HEK293 (cell line): ENCODE results near the gene FHIT.

ENCODE experiments used
- CTCF ChIA-PET: fragments of 350-600 bp; formaldehyde crosslinking; extraction: SDS; loops from one replicate; lab custom pipeline; 2021; ENCODE audit warnings: antibody characterized with exemption; lab: Yijun Ruan, JAX
- POLR2A ChIA-PET: fragments of 300-600 bp; formaldehyde crosslinking; extraction: SDS; loops from one replicate; lab custom pipeline; 2020; ENCODE audit warnings: antibody characterized with exemption, inconsistent platforms; lab: Yijun Ruan, JAX
- H3K27ac ChIP-seq: fragments of 200-500 bp; sonication (Bioruptor generic); 2 replicates; pipeline ENCODE4 v1.5.1; 2014; ENCODE audit warnings: low read depth, low read length, control low read depth, inconsistent platforms; ENCODE audit errors: extremely low read depth
- H3K36me3 ChIP-seq, 2 experiments: fragments of 200-500 bp in 1 of 2; sonication (Bioruptor generic) in 1 of 2; 1 replicate in 1 of 2; 2 replicates in 1 of 2; pipeline ENCODE4 v1.5.1; 2014 to 2017; ENCODE audit warnings: inconsistent platforms in 2 of 2, low read length in 2 of 2; ENCODE audit not compliant: control insufficient read depth in 2 of 2, insufficient read depth in 1 of 2
- H3K4me1 ChIP-seq: fragments of 200-500 bp; sonication (Bioruptor generic); 2 replicates; pipeline ENCODE4 v1.5.1; 2014; ENCODE audit warnings: mild to moderate bottlenecking, low read length, inconsistent platforms; ENCODE audit not compliant: control insufficient read depth, insufficient read depth
- H3K4me3 ChIP-seq: 2 replicates; pipeline ENCODE4 v1.5.1; 2011; ENCODE audit warnings: low read depth, mild to moderate bottlenecking, control low read depth, low read length, moderate library complexity
- H3K9me3 ChIP-seq: fragments of 200-500 bp; sonication (Bioruptor generic); 2 replicates; pipeline ENCODE4 v1.5.1; 2014; ENCODE audit warnings: low read depth, low read length, inconsistent platforms; ENCODE audit not compliant: control insufficient read depth, insufficient read depth
- GLI2 ChIP-seq: fragments of 450-650 bp; formaldehyde crosslinking; IDR thresholded peaks from 2 replicates; pipeline ENCODE4; 2017; ENCODE audit warnings: missing biosample characterization, missing genetic modification characterization, low read depth, borderline replicate concordance
- GLIS2 ChIP-seq: fragments of 450-650 bp; formaldehyde crosslinking; IDR thresholded peaks from 2 replicates; pipeline ENCODE4 v1.5.1; 2016; ENCODE audit warnings: missing biosample characterization, missing genetic modification characterization
- KLF16 ChIP-seq: fragments of 450-650 bp; formaldehyde crosslinking; IDR thresholded peaks from 2 replicates; pipeline ENCODE4 v1.5.1; 2017; ENCODE audit warnings: missing biosample characterization, missing genetic modification characterization
- ZBTB48 ChIP-seq: fragments of 450-650 bp; formaldehyde crosslinking; IDR thresholded peaks from 2 replicates; pipeline ENCODE4 v1.5.1; 2016; ENCODE audit warnings: missing biosample characterization, missing genetic modification characterization
- ZNF175 ChIP-seq: fragments of 450-650 bp; formaldehyde crosslinking; IDR thresholded peaks from 2 replicates; pipeline ENCODE4 v1.5.1; 2016; ENCODE audit warnings: missing biosample characterization, missing genetic modification characterization
- ZNF23 ChIP-seq: fragments of 450-650 bp; formaldehyde crosslinking; IDR thresholded peaks from 2 replicates; pipeline ENCODE4 v1.5.1; 2016; ENCODE audit warnings: missing biosample characterization, missing genetic modification characterization, borderline replicate concordance
- ZNF292 ChIP-seq: fragments of 450-650 bp; formaldehyde crosslinking; IDR thresholded peaks from 2 replicates; pipeline ENCODE4 v1.5.1; 2016; ENCODE audit warnings: low read depth, missing biosample characterization, missing genetic modification characterization, borderline replicate concordance
- ZNF37A ChIP-seq: fragments of 450-650 bp; IDR thresholded peaks from 2 replicates; pipeline ENCODE4 v1.5.1; 2018; ENCODE audit warnings: missing biosample characterization, missing genetic modification characterization
- ZNF555 ChIP-seq: fragments of 450-650 bp; formaldehyde crosslinking; conservative IDR thresholded peaks from 2 replicates; pipeline ENCODE4 v1.5.1; 2017; ENCODE audit warnings: missing biosample characterization, mild to moderate bottlenecking, missing genetic modification characterization, inconsistent platforms
- ZNF623 ChIP-seq: fragments of 450-650 bp; formaldehyde crosslinking; IDR thresholded peaks from 2 replicates; pipeline ENCODE4 v1.5.1; 2016; ENCODE audit warnings: missing biosample characterization, missing genetic modification characterization
- ZNF843 ChIP-seq: fragments of 450-650 bp; formaldehyde crosslinking; IDR thresholded peaks from 2 replicates; pipeline ENCODE4 v1.5.1; 2016; ENCODE audit warnings: missing biosample characterization, missing genetic modification characterization
- ZSCAN23 ChIP-seq: fragments of 450-650 bp; formaldehyde crosslinking; IDR thresholded peaks from 2 replicates; pipeline ENCODE4 v1.5.1; 2016; ENCODE audit warnings: missing biosample characterization, missing genetic modification characterization
- TF ChIP-seq, protein P1 (sequence below): fragments of 450-650 bp; formaldehyde crosslinking; IDR thresholded peaks from 2 replicates; pipeline ENCODE4 v1.5.1; 2016; ENCODE audit warnings: missing biosample characterization, missing genetic modification characterization
- TF ChIP-seq, protein P2 (sequence below): IDR thresholded peaks from 2 replicates; pipeline ENCODE4 v1.6.1; 2011; ENCODE audit warnings: mild to moderate bottlenecking, low read depth, low read length, borderline replicate concordance
- TF ChIP-seq, protein P3 (sequence below): fragments of 450-650 bp; formaldehyde crosslinking; IDR thresholded peaks from 2 replicates; pipeline ENCODE4 v1.5.1; 2016; ENCODE audit warnings: missing biosample characterization, missing genetic modification characterization
- TF ChIP-seq, protein P4 (sequence below): fragments of 450-650 bp; formaldehyde crosslinking; IDR thresholded peaks from 2 replicates; pipeline ENCODE4 v1.5.1; 2017; ENCODE audit warnings: missing biosample characterization, missing genetic modification characterization
- TF ChIP-seq, protein P5 (sequence below): fragments of 450-650 bp; formaldehyde crosslinking; IDR thresholded peaks from 2 replicates; pipeline ENCODE4 v1.5.1; 2017; ENCODE audit warnings: missing biosample characterization, missing genetic modification characterization

The FHIT gene

DNA sequence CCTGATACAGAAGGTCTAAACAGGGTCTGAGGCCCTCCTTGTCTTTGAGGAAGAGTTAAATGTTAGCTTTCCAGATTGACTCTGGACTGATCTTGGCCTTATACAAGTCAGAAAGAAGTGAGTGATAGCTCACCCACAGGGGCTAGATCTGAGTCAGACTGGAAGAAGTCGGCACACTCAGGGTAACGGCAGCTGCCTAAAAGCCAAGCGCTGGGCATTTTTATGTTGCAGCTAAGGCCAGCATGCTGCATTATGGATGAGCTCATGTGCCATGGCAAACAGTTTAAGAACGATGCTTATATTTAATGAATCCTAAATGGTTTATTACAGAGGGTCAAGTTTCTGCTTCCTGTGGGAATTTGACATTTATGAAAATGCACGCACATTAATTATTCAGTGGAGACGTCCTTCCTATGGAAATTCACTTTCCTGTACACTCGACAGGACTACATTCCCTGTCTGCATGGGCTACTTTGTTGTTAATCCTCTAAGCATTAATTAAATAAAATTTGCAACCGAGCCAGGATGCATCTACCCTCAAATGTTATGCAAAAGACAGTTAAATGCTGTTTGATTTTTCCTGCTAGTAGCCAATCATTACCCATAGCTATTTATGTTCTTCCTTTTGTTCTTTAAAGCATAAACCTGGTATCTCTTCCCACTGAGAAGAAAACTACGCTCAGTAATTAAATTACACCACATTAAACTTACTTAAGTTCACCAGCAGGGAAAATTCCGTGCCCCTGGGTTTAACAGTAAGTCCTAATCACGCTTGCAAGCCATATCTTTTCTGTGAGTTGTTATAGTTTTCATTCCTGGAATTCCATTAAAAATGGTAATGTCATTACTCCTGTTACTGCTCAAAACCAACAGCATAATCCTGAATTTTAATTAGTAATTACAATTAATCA lies 1438.8 kb downstream of the FHIT start (continued):
- TF ChIP-seq ZNF555: no peak

DNA sequence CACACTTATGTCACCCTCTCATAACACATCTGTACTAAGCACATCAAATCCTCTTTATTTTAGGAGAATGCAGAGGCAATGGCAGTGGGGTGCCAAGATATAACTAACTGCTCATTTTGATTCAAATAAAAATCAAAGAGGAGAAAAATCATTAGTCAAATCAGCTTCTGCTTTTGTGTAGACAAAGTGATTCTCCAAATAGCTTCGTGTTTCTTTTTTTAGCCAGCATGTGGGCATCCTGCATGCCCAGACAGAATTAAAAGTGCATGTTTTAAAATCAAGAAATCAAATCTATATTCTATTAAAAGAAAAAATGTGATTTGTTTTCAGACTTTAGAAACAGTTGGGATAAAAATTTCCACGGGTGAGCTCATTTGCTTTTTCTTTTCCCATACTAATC lies 1440.1 kb downstream of the FHIT start:
- no peaks in the 10 kb centered on the region for H3K36me3 ChIP-seq
- H3K4me3 ChIP-seq: no peak overlapping the region
- ChIA-PET CTCF (interaction anchor here (0.7 kb wide), 1 partner anchor 198 kb away, joined by 3 read pairs; no protein-coding TSS in a partner anchor), POLR2A (no interaction called here)
- no peaks in the 10 kb centered on the region for H3K9me3 ChIP-seq
- no peak for TF ChIP-seq ZNF37A (tag by site-specific recombination)
- TF ChIP-seq ZNF623 (tag by site-specific recombination): no peak
- TF ChIP-seq ZNF292 (tag by site-specific recombination): no peak
- TF ChIP-seq, protein P1, sequence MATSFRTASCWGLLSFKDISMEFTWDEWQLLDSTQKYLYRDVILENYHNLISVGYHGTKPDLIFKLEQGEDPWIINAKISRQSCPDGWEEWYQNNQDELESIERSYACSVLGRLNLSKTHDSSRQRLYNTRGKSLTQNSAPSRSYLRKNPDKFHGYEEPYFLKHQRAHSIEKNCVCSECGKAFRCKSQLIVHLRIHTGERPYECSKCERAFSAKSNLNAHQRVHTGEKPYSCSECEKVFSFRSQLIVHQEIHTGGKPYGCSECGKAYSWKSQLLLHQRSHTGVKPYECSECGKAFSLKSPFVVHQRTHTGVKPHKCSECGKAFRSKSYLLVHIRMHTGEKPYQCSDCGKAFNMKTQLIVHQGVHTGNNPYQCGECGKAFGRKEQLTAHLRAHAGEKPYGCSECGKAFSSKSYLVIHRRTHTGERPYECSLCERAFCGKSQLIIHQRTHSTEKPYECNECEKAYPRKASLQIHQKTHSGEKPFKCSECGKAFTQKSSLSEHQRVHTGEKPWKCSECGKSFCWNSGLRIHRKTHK (tag by site-specific recombination): no peak
- no peak for TF ChIP-seq GLI2
- no peak for TF ChIP-seq ZNF23 (tag by site-specific recombination)
- TF ChIP-seq, protein P2, sequence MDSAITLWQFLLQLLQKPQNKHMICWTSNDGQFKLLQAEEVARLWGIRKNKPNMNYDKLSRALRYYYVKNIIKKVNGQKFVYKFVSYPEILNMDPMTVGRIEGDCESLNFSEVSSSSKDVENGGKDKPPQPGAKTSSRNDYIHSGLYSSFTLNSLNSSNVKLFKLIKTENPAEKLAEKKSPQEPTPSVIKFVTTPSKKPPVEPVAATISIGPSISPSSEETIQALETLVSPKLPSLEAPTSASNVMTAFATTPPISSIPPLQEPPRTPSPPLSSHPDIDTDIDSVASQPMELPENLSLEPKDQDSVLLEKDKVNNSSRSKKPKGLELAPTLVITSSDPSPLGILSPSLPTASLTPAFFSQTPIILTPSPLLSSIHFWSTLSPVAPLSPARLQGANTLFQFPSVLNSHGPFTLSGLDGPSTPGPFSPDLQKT: no peak
- TF ChIP-seq ZBTB48 (tag by site-specific recombination): no peak
- TF ChIP-seq ZSCAN23: no peak
- no peak for TF ChIP-seq ZNF175
- TF ChIP-seq, protein P3, sequence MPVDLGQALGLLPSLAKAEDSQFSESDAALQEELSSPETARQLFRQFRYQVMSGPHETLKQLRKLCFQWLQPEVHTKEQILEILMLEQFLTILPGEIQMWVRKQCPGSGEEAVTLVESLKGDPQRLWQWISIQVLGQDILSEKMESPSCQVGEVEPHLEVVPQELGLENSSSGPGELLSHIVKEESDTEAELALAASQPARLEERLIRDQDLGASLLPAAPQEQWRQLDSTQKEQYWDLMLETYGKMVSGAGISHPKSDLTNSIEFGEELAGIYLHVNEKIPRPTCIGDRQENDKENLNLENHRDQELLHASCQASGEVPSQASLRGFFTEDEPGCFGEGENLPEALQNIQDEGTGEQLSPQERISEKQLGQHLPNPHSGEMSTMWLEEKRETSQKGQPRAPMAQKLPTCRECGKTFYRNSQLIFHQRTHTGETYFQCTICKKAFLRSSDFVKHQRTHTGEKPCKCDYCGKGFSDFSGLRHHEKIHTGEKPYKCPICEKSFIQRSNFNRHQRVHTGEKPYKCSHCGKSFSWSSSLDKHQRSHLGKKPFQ: no peak
- TF ChIP-seq GLIS2: no peak
- TF ChIP-seq KLF16: no peak
- TF ChIP-seq, protein P4, sequence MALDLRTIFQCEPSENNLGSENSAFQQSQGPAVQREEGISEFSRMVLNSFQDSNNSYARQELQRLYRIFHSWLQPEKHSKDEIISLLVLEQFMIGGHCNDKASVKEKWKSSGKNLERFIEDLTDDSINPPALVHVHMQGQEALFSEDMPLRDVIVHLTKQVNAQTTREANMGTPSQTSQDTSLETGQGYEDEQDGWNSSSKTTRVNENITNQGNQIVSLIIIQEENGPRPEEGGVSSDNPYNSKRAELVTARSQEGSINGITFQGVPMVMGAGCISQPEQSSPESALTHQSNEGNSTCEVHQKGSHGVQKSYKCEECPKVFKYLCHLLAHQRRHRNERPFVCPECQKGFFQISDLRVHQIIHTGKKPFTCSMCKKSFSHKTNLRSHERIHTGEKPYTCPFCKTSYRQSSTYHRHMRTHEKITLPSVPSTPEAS: no peak
- TF ChIP-seq, protein P5, sequence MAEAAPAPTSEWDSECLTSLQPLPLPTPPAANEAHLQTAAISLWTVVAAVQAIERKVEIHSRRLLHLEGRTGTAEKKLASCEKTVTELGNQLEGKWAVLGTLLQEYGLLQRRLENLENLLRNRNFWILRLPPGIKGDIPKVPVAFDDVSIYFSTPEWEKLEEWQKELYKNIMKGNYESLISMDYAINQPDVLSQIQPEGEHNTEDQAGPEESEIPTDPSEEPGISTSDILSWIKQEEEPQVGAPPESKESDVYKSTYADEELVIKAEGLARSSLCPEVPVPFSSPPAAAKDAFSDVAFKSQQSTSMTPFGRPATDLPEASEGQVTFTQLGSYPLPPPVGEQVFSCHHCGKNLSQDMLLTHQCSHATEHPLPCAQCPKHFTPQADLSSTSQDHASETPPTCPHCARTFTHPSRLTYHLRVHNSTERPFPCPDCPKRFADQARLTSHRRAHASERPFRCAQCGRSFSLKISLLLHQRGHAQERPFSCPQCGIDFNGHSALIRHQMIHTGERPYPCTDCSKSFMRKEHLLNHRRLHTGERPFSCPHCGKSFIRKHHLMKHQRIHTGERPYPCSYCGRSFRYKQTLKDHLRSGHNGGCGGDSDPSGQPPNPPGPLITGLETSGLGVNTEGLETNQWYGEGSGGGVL: no peak
- TF ChIP-seq ZNF843 (tag by site-specific recombination): no peak
- TF ChIP-seq, all 188 proteins: peak for 0
- H3K27ac ChIP-seq: no peak overlapping the region
- H3K4me1 ChIP-seq: no peaks in the 10 kb centered on the region
